Esophagus muscularis mucosa (tissue), 4 donors: ENCODE results near the gene P2RX7.

Source experiments
- EP300 ChIP-seq: sonication (generic); formaldehyde crosslinking; IDR thresholded peaks from one replicate; pipeline ENCODE4 v1.6.1; 2017; ENCODE audit warnings: antibody characterized with exemption
- POLR2A ChIP-seq: fragments of 450-650 bp; IDR thresholded peaks from one replicate; pipeline ENCODE4 v1.6.1; 2017; ENCODE audit warnings: antibody characterized with exemption, moderate library complexity, mild to moderate bottlenecking, low read depth
- POLR2AphosphoS5 ChIP-seq, 2 donors: sonication (generic); formaldehyde crosslinking; IDR thresholded peaks; one replicate each; pipeline ENCODE4 v1.6.1; 2017; ENCODE audit warnings: antibody characterized with exemption in 2 of 2
- TF ChIP-seq, protein P1 (sequence below), 3 experiments: fragments of 200-600 bp in 2 of 3; fragments of 450-650 bp in 1 of 3; sonication (generic) in 2 of 3; IDR thresholded peaks; one replicate each; pipeline ENCODE4 v1.5.1; 2017 to 2019; ENCODE audit warnings: antibody characterized with exemption in 3 of 3, mild to moderate bottlenecking in 2 of 3, moderate library complexity in 1 of 3

DNA sequence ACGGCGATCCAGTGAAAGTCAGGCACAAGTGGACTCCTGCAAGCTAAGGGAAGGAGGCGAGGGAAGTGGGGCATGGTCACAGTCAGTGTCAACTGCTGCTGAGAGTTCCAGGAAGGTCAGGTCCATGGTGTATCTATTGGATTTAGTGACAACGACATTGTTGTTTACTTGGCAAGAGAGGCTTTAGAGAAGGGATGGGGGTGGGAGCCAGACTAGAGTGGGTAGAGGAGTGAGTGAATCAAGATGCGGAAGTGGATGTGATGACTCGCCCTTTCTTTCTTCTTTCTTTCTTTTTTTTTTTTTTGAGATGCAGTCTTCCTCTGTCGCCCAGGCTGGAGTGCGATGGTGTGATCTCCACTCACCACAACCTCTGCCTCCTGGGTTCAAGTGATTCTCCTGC lies 12.5 kb downstream of the P2RX7 start:
- TF ChIP-seq, protein P1, sequence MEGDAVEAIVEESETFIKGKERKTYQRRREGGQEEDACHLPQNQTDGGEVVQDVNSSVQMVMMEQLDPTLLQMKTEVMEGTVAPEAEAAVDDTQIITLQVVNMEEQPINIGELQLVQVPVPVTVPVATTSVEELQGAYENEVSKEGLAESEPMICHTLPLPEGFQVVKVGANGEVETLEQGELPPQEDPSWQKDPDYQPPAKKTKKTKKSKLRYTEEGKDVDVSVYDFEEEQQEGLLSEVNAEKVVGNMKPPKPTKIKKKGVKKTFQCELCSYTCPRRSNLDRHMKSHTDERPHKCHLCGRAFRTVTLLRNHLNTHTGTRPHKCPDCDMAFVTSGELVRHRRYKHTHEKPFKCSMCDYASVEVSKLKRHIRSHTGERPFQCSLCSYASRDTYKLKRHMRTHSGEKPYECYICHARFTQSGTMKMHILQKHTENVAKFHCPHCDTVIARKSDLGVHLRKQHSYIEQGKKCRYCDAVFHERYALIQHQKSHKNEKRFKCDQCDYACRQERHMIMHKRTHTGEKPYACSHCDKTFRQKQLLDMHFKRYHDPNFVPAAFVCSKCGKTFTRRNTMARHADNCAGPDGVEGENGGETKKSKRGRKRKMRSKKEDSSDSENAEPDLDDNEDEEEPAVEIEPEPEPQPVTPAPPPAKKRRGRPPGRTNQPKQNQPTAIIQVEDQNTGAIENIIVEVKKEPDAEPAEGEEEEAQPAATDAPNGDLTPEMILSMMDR (IDR thresholded peaks at IDR 0.05) = no peak
- TF ChIP-seq EP300 (no peak), POLR2A (no peak), POLR2AphosphoS5 (IDR thresholded peaks at IDR 0.05) (no peak)
